ENCODE results near the gene DCC. TPM values are rescaled to one million over a fixed set of nuclear protein-coding genes. Genes with fewer than 3 reads are reported as not detected.

Gene DCC
- total RNA-seq, 1 donor from 2014 or later: not detected

GRCh38 chr18:52431683-52432082 is 91.7 kb downstream of the DCC start:
- Mint-ChIP-seq H3K4me3 (ENCODE audit: unreplicated experiment) (no peak overlapping the region), H3K27me3 (ENCODE audit: low read depth) (peaks cover 6% of the 10 kb centered on the region), H3K36me3 (ENCODE audit: low read depth) (no peaks in the 10 kb centered on the region), H3K4me1 (ENCODE audit: low read depth) (no peaks in the 10 kb centered on the region), H3K9me3 (ENCODE audit: low read depth) (no peaks in the 10 kb centered on the region), H3K27ac (ENCODE audit: unreplicated experiment) (no peak overlapping the region)
- TF ChIP-seq CTCF (IDR thresholded peaks at IDR 0.05): no peak
- DNase-seq (ENCODE audit: low spot score): no peak

GRCh38 chr18:52433797-52434196 is 93.8 kb downstream of the DCC start:
- Mint-ChIP-seq H3K4me3 (ENCODE audit: unreplicated experiment) (no peak overlapping the region), H3K36me3 (ENCODE audit: low read depth) (no peaks in the 10 kb centered on the region), H3K27me3 (ENCODE audit: low read depth) (peaks cover 6% of the 10 kb centered on the region), H3K27ac (ENCODE audit: unreplicated experiment) (no peak overlapping the region), H3K9me3 (ENCODE audit: low read depth) (no peaks in the 10 kb centered on the region), H3K4me1 (ENCODE audit: low read depth) (no peaks in the 10 kb centered on the region)
- TF ChIP-seq CTCF (IDR thresholded peaks at IDR 0.05): no peak
- no peak for DNase-seq (ENCODE audit: low spot score)

GRCh38 chr18:52435301-52435700 is 95.3 kb downstream of the DCC start:
- H3K9me3 Mint-ChIP-seq (ENCODE audit: low read depth): no peaks in the 10 kb centered on the region
- H3K4me1 Mint-ChIP-seq (ENCODE audit: low read depth): no peaks in the 10 kb centered on the region
- no peaks in the 10 kb centered on the region for H3K36me3 Mint-ChIP-seq (ENCODE audit: low read depth)
- H3K27me3 Mint-ChIP-seq (ENCODE audit: low read depth): peaks cover 5% of the 10 kb centered on the region
- no peak for DNase-seq (ENCODE audit: low spot score)
- H3K27ac Mint-ChIP-seq (ENCODE audit: unreplicated experiment): no peak overlapping the region
- no peak overlapping the region for H3K4me3 Mint-ChIP-seq (ENCODE audit: unreplicated experiment)
- no peak for TF ChIP-seq CTCF (IDR thresholded peaks at IDR 0.05)

GRCh38 chr18:52437161-52437560 is 97.2 kb downstream of the DCC start:
- no peak overlapping the region for H3K27ac Mint-ChIP-seq (ENCODE audit: unreplicated experiment)
- peaks cover 1% of the 10 kb centered on the region for H3K27me3 Mint-ChIP-seq (ENCODE audit: low read depth)
- no peak for TF ChIP-seq CTCF (IDR thresholded peaks at IDR 0.05)
- H3K4me1 Mint-ChIP-seq (ENCODE audit: low read depth): no peaks in the 10 kb centered on the region
- no peaks in the 10 kb centered on the region for H3K36me3 Mint-ChIP-seq (ENCODE audit: low read depth)
- no peaks in the 10 kb centered on the region for H3K9me3 Mint-ChIP-seq (ENCODE audit: low read depth)
- H3K4me3 Mint-ChIP-seq (ENCODE audit: unreplicated experiment): no peak overlapping the region
- DNase-seq (ENCODE audit: low spot score): no peak

GRCh38 chr18:52439457-52439856 is 99.5 kb downstream of the DCC start:
- no peak for DNase-seq (ENCODE audit: low spot score)
- H3K27ac Mint-ChIP-seq (ENCODE audit: unreplicated experiment): no peak overlapping the region
- TF ChIP-seq CTCF (IDR thresholded peaks at IDR 0.05): no peak
- H3K9me3 Mint-ChIP-seq (ENCODE audit: low read depth): no peaks in the 10 kb centered on the region
- H3K36me3 Mint-ChIP-seq (ENCODE audit: low read depth): no peaks in the 10 kb centered on the region
- no peak overlapping the region for H3K4me3 Mint-ChIP-seq (ENCODE audit: unreplicated experiment)
- peaks cover 1% of the 10 kb centered on the region for H3K27me3 Mint-ChIP-seq (ENCODE audit: low read depth)
- no peaks in the 10 kb centered on the region for H3K4me1 Mint-ChIP-seq (ENCODE audit: low read depth)

Measured in chondrocyte (in vitro differentiated cells).